Upper lobe of left lung (tissue), 4 donors: ENCODE results near the gene UST.

Source experiments
- EP300 ChIP-seq, 4 donors: sonication (generic); formaldehyde crosslinking; IDR thresholded peaks; one replicate each; pipeline ENCODE4 v1.5.1; 2017; ENCODE audit warnings: antibody characterized with exemption in 4 of 4, control low read depth in 2 of 4
- TF ChIP-seq, protein P1 (sequence below), 6 experiments: fragments of 450-650 bp in 4 of 6; fragments of 200-600 bp in 2 of 6; sonication (generic) in 2 of 6; IDR thresholded peaks; one replicate each; pipeline ENCODE4 v1.5.1; 2016 to 2019; ENCODE audit warnings: antibody characterized with exemption in 6 of 6

DNA sequence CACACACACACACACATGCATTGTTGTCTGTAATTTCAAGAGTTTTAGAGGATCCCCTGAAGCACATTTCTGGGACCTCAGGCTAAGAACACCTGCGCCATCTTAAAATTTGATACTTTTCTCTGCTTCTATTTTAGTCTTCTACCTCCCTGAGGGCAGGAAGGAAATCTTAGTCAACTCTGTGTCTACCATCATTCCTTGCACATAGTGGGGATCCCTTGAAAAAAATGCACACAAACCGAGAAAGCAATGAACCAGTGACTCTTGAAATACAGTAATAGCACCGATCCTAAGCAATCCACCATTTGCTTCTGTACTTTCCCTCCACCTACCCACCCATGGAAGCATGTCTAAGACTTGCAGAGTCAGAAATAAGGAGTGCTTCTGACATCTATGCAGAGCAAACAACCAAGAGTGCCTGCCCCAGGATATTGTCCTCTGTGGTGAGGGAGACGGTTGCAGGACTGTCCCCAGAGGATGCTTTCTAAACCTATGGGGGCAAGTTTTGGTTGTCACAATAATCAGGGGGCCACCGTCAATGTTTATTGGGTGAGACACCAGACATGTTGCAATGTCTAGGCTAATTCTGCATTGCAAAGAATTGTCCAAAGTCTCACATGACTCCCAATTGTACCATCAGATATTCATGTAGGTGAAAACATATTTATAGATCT lies 362.7 kb downstream of the UST start:
- no peak for TF ChIP-seq EP300 (IDR thresholded peaks at IDR 0.05)
- TF ChIP-seq, protein P1, sequence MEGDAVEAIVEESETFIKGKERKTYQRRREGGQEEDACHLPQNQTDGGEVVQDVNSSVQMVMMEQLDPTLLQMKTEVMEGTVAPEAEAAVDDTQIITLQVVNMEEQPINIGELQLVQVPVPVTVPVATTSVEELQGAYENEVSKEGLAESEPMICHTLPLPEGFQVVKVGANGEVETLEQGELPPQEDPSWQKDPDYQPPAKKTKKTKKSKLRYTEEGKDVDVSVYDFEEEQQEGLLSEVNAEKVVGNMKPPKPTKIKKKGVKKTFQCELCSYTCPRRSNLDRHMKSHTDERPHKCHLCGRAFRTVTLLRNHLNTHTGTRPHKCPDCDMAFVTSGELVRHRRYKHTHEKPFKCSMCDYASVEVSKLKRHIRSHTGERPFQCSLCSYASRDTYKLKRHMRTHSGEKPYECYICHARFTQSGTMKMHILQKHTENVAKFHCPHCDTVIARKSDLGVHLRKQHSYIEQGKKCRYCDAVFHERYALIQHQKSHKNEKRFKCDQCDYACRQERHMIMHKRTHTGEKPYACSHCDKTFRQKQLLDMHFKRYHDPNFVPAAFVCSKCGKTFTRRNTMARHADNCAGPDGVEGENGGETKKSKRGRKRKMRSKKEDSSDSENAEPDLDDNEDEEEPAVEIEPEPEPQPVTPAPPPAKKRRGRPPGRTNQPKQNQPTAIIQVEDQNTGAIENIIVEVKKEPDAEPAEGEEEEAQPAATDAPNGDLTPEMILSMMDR (IDR thresholded peaks at IDR 0.05) = no peak
